Stimulated activated naive CD4-positive, alpha-beta T cell (primary cell): Measurements from ENCODE around the gene CNPY4.
"Not testable (repeated sequence)": the region's sequence is repeated elsewhere in the genome, so short reads cannot be mapped to it uniquely, and the experiment has no call there.

Experiments
- DNase-seq, 6 experiments: peaks; one replicate each; lab custom pipeline; 2025; lab: John Stamatoyannopoulos, UW

The CNPY4 gene

GRCh38 chr7:100119970-100120732 lies 717 bp downstream of the CNPY4 start:
- DNase-seq = peak; percentile 51 to 88 (median 72)

GRCh38 chr7:100120733-100121036 lies 1.3 kb downstream of the CNPY4 start:
- no peak for DNase-seq

DNA sequence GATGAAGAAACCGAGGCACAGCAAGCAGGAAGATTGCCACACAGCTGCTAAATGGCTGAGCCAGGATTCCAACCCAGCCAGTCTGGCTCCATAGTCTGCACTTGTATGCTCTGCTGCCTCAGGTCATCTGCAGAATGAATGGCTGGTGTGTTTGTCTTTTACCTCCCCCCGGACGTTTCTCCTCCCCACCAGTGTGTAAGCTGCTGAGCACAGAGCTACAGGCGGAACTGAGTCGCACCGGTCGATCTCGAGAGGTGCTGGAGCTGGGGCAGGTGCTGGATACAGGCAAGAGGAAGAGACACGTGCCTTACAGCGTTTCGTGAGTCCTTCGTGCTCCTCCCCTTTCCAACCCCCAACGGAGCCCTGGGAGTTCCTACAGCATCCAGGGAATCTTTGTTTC lies 2.6 kb downstream of the CNPY4 start:
- DNase-seq = no peak

DNA sequence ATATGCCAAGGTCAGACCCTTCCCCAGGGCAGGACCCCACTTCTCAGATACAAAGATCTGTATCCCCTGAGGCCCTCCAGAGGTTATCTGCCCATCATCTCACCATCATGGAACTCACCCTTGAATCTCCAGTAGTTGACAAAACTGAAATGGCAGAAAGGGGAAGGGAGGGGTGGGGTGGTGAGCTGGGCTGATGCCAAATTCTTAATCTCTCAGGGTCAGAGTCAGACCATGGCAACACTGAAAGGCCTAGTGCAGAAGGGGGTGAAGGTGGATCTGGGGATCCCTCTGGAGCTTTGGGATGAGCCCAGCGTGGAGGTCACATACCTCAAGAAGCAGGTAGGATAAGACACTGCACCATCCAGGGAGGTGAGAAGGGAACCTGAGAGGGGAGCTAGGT lies 3.1 kb downstream of the CNPY4 start:
- DNase-seq = no peak

- no peak for DNase-seq
Observed at GRCh38 chr7:100124301-100125230, 5.1 kb downstream of the CNPY4 start.

DNA sequence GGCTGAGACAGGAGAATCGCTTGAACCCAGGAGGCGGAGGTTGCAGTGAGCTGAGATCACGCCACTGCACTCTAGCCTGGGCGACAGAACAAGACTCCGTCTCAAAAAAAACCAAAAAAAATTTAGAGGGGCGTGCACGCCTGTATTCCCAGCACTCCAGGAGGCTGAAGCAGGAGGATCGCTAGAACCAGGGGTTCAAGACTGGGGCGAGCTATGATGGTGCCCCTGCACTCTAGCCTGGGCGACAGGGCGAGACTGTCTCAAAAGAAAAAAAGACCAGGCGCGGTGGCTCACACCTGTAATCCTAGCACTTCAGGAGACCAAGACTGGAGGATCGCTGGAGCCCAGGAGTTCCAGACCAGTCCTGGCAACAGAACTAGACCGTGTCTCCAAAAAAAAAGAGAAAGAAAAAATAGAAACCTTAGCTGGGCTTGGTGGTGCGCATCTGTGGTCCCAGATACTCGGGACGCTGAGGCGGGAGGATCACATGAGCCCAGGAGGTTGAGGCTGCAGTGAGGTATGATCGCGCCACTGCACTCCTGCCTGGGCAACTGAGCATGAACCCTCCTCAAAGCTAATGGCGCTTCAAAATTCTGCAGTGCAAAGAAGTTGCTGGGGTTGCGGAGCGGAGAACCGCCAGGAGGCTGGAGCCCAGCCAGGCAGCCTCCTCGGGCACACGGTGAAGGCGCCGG lies 7.0 kb downstream of the CNPY4 start:
- no peak for DNase-seq

- DNase-seq = peak; percentile 87 to 96 (median 90)
Observed at GRCh38 chr7:100126931-100127865, 7.8 kb downstream of the CNPY4 start, which contains the start of gene MBLAC1. TSS of gene MBLAC1 (plus strand) at chr7:100126967. CDS start at chr7:100127396, 429 bp downstream.

- peak in 3 of 6 experiments; percentile 14 to 39 (median 18) for DNase-seq
Observed at GRCh38 chr7:100127866-100128636, 8.6 kb downstream of the CNPY4 start.

DNA sequence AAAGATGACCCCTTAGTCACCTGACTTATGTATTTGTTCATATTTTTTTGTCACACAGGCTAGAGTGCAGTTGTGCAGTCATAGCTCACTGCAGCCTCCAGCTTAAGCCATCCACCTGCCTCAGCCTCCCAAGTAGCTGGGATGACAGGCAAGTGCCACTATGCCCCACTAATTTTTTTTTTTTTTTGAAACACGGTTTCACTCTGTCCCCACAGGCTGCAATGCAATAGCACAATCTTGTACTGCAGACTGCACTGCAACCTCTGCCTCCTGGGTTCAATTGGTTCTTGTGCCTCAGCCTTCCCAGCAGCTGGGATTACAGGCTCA lies 9.2 kb downstream of the CNPY4 start:
- DNase-seq = no peak

- not testable (repeated sequence) for DNase-seq
Observed at GRCh38 chr7:100130220-100130607, 10.8 kb downstream of the CNPY4 start.

DNA sequence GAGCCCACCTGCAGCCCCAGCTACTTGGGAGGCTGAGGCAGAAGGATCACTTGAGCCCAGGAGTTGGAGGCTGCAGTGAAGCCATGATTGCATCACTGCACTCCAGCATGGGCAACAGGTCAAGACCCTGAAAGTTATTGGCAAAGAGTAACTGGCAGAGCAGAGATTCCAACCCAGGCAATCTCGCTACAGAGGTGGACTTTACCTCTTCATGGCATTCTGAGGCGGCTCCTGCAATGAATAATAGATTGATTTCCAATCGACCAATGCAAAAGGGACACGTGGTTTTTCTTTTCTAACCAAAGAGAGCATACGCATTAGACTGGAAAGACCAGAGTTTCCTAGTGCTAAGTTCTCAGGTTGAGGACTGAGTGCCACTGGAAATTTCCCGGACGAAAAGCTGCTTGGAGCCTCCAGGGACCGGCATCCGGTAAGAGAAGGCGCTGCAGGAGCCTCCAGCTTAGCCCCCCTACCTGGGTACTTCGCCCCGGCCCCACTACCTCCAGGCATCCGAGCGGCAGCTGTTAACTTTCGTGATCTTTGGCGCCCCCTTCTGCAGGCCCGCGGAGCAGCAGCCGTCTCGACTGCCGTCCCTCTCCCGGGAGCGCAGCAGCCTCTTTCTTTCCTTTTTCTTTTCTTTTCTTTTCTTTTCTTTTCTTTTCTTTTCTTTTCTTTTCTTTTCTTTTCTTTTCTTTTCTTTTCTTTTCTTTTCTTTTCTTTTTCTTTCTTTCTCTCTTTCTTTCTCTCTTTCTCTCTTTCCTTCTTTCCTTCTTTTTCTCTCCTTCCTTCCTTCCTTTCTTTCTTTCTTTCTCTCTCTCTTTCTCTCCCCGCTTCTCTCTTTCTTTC lies 11.4 kb downstream of the CNPY4 start:
- DNase-seq = peak; percentile 62 to 90 (median 80)

DNA sequence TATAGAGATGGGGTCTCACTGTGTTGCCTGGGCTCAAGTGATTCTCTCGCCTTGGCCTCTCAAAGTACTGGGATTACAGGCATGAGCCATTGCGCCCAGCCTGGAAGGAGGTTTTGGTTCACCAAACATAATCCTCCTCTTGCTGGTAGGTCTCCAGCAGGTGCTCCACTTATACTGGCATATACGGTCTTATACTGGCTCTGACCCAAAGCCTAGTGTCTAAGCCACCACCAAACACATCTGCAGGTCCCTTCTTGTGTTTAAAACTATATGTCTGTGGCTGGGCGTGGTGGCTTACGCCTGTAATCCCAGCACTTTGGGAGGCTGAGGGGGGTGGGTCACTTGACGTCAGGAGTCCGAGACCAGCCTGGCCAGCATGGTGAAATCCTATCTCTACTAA lies 12.7 kb downstream of the CNPY4 start:
- no peak for DNase-seq

GRCh38 chr7:100132697-100133151 lies 13.3 kb downstream of the CNPY4 start:
- peak; percentile 42 to 65 (median 52) for DNase-seq

GRCh38 chr7:100137851-100138760 lies 18.7 kb downstream of the CNPY4 start:
- peak in 1 of 6 experiments; percentile 15 for DNase-seq

- no peak for DNase-seq
Observed at GRCh38 chr7:100141555-100141949, 22.1 kb downstream of the CNPY4 start.

DNA sequence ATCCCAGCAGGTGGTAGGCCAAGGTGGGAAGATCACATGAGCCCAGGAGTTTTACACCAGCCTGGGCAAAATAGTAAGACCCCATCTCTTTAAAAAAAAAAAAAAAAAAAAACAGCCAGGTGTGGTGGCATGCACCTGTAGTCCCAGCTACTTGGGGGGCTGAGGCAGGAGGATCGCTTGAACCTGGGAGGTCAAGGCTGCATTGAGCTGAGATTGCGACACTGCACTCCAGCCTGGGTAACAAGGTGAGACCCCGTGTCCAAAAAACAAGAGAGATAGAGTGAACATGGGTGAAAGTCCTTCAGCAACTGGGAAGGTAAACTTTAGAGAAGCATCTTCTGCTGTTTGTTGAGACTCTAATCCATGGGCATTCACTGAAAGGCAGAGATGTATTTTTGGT lies 23.0 kb downstream of the CNPY4 start:
- DNase-seq = no peak

GRCh38 chr7:100146350-100146749 lies 26.9 kb downstream of the CNPY4 start:
- not testable (repeated sequence) for DNase-seq

DNA sequence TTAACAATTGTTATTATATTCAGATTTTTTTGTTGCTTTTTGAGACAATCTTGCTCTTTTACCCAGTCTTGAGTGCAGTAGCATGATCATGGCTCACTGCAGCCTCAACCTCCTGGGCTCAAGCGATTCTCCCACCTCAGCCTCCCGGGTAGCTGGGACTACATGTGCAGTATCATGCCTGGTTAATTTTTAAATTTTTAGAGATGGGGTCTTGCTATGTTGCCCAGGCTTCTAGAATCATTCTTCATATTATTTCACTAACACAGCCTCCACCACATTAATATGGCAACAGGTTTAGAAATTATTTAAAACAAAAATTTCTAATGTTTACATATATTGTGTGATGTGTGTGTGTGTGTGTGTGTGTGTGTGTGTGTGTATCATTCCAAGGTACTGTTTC lies 27.8 kb downstream of the CNPY4 start:
- no peak for DNase-seq

GRCh38 chr7:100148225-100148558 lies 28.8 kb downstream of the CNPY4 start:
- no peak for DNase-seq
